WTC11 (cell line): ENCODE measurements around the gene SPIRE1. TPM values are rescaled to one million over a fixed set of nuclear protein-coding genes. Genes with fewer than 3 reads are reported as not detected.

Experiments used
- ATAC-seq: fragments of 200-7000 bp; cut with Tn5 transposase; 2 replicates; pipeline ENCODE4 v1.10.0; 2021; ENCODE audit warnings: mild to moderate bottlenecking, moderate library complexity
- CTCF ChIA-PET: fragments of 300-600 bp; sonication (Branson Sonifier 250); formaldehyde crosslinking; loops from one replicate; lab custom pipeline; 2021; ENCODE audit warnings: antibody characterized with exemption; lab: Charles Lee
- POLR2A ChIA-PET: fragments of 350-600 bp; sonication (Branson Sonifier 250); formaldehyde crosslinking; loops from one replicate; lab custom pipeline; 2021; ENCODE audit warnings: antibody characterized with exemption; lab: Charles Lee
- DNase-seq: peaks from one replicate; pipeline ENCODE4 v3.0.0; 2021; ENCODE audit warnings: low spot score
- H3K27ac Mint-ChIP-seq: 2 replicates; pipeline ENCODE4 v1.8.0; 2021; ENCODE audit warnings: mixed read lengths
- H3K27me3 Mint-ChIP-seq: 2 replicates; pipeline ENCODE4 v1.8.0; 2021; ENCODE audit warnings: low read depth, mild to moderate bottlenecking, moderate library complexity, mixed read lengths
- H3K36me3 Mint-ChIP-seq: 2 replicates; pipeline ENCODE4 v1.8.0; 2021; ENCODE audit warnings: mixed read lengths
- H3K4me1 Mint-ChIP-seq: 2 replicates; pipeline ENCODE4 v1.8.0; 2022; ENCODE audit warnings: mixed read lengths
- H3K4me3 Mint-ChIP-seq: 2 replicates; pipeline ENCODE4 v1.8.0; 2021; ENCODE audit warnings: mild to moderate bottlenecking, moderate library complexity, mixed read lengths
- H3K9me3 Mint-ChIP-seq: 2 replicates; pipeline ENCODE4 v1.8.0; 2021; ENCODE audit warnings: mixed read lengths
- AFF4 ChIP-seq: sonication (generic); formaldehyde crosslinking; IDR thresholded peaks from 2 replicates; pipeline ENCODE4 v1.8.1; 2023; ENCODE audit warnings: mild to moderate bottlenecking, missing genetic modification reagents, borderline replicate concordance
- AR ChIP-seq: fragments of 250-450 bp; sonication (Bioruptor Pico); IDR thresholded peaks from 2 replicates; pipeline ENCODE4 v1.9.0; 2021; ENCODE audit warnings: mild to moderate bottlenecking
- ATF2 ChIP-seq: sonication (generic); formaldehyde crosslinking; IDR thresholded peaks from 2 replicates; pipeline ENCODE4 v1.8.1; 2022; ENCODE audit warnings: low read depth, missing genetic modification reagents, borderline replicate concordance
- ELF4 ChIP-seq: sonication (generic); formaldehyde crosslinking; IDR thresholded peaks from 2 replicates; pipeline ENCODE4 v1.8.1; 2022; ENCODE audit warnings: low read depth, mild to moderate bottlenecking, moderate library complexity, missing genetic modification reagents
- ERG ChIP-seq: fragments of 250-450 bp; sonication (Bioruptor Pico); IDR thresholded peaks from 2 replicates; pipeline ENCODE4 v1.8.0; 2021; ENCODE audit warnings: mild to moderate bottlenecking
- FOXP1 ChIP-seq: sonication (generic); formaldehyde crosslinking; IDR thresholded peaks from 2 replicates; pipeline ENCODE4 v1.8.0; 2022; ENCODE audit warnings: missing genetic modification reagents, mild to moderate bottlenecking, moderate library complexity, borderline replicate concordance
- GRHL2 ChIP-seq: fragments of 250-450 bp; sonication (Bioruptor Pico); IDR thresholded peaks from 2 replicates; pipeline ENCODE4 v1.8.0; 2022; ENCODE audit warnings: mild to moderate bottlenecking, moderate library complexity; ENCODE audit not compliant: insufficient replicate concordance, severe bottlenecking
- RELA ChIP-seq: sonication (generic); formaldehyde crosslinking; IDR thresholded peaks from 2 replicates; pipeline ENCODE4 v1.8.1; 2022; ENCODE audit warnings: missing genetic modification reagents, mild to moderate bottlenecking, borderline replicate concordance
- TCF7 ChIP-seq: sonication (generic); formaldehyde crosslinking; IDR thresholded peaks from 2 replicates; pipeline ENCODE4 v1.8.0; 2022; ENCODE audit warnings: mild to moderate bottlenecking, low read depth, missing genetic modification reagents, moderate library complexity
- TEAD4 ChIP-seq: sonication (generic); formaldehyde crosslinking; IDR thresholded peaks from 2 replicates; pipeline ENCODE4 v1.8.0; 2022; ENCODE audit warnings: mild to moderate bottlenecking, missing genetic modification reagents
- ZBTB21 ChIP-seq: sonication (generic); formaldehyde crosslinking; IDR thresholded peaks from 2 replicates; pipeline ENCODE4 v1.8.1; 2023; ENCODE audit warnings: mild to moderate bottlenecking, missing genetic modification reagents, borderline replicate concordance
- ZBTB43 ChIP-seq: sonication (generic); formaldehyde crosslinking; IDR thresholded peaks from 2 replicates; pipeline ENCODE4 v1.8.1; 2023; ENCODE audit warnings: mild to moderate bottlenecking, missing genetic modification reagents
- ZNF263 ChIP-seq: sonication (generic); formaldehyde crosslinking; IDR thresholded peaks from 2 replicates; pipeline ENCODE4 v1.8.1; 2022; ENCODE audit warnings: low read depth, mild to moderate bottlenecking, moderate library complexity, missing genetic modification reagents
- ZNF416 ChIP-seq: fragments of 250-450 bp; sonication (Bioruptor Pico); IDR thresholded peaks from 2 replicates; pipeline ENCODE4 v1.9.0; 2021; ENCODE audit warnings: mild to moderate bottlenecking, inconsistent platforms
- ZNF425 ChIP-seq: fragments of 250-450 bp; sonication (Bioruptor Pico); conservative IDR thresholded peaks from 2 replicates; pipeline ENCODE4 v1.9.0; 2021; ENCODE audit warnings: mild to moderate bottlenecking
- ZNF512 ChIP-seq: sonication (generic); formaldehyde crosslinking; IDR thresholded peaks from 2 replicates; pipeline ENCODE4 v1.8.1; 2022; ENCODE audit warnings: missing genetic modification reagents, borderline replicate concordance
- ZSCAN18 ChIP-seq: fragments of 250-450 bp; sonication (Bioruptor Pico); IDR thresholded peaks from 2 replicates; pipeline ENCODE4 v2.1.2; 2022; ENCODE audit warnings: mild to moderate bottlenecking, moderate library complexity
- total RNA-seq: library from RNA; stranded (reverse); gene quantifications from 3 replicates; pipeline ENCODE4 v1.2.3, GENCODE V29; 2021

The SPIRE1 gene
- total RNA-seq, 1 experiment from 2014 or later: 19.3 TPM

- CTCF ChIA-PET: interaction anchor here (1.2 kb wide), 1 partner anchor 19 kb away, joined by 3 read pairs; no protein-coding TSS in a partner anchor
- no peak for TF ChIP-seq GRHL2 (CRISPR knock-in tag)
- TF ChIP-seq AFF4 (CRISPR knock-in tag): no peak
- no peak for TF ChIP-seq TEAD4 (CRISPR knock-in tag)
- no peak for TF ChIP-seq RELA (CRISPR knock-in tag)
- no peak for TF ChIP-seq ZNF425 (CRISPR knock-in tag)
- TF ChIP-seq ERG (CRISPR knock-in tag): no peak
- TF ChIP-seq AR (CRISPR knock-in tag): no peak
- TF ChIP-seq ZNF416 (CRISPR knock-in tag): no peak
- TF ChIP-seq ELF4 (CRISPR knock-in tag): no peak
- TF ChIP-seq ATF2 (CRISPR knock-in tag): no peak
- TF ChIP-seq ZSCAN18 (CRISPR knock-in tag): no peak
- TF ChIP-seq ZBTB43 (CRISPR knock-in tag): no peak
- TF ChIP-seq ZBTB21: no peak
- no peak for TF ChIP-seq TCF7 (CRISPR knock-in tag)
- no peak for TF ChIP-seq ZNF512 (CRISPR knock-in tag)
- TF ChIP-seq ZNF263: no peak
- no peak for TF ChIP-seq FOXP1 (CRISPR knock-in tag)
Measured at GRCh38 chr18:12559319-12559718, 98.6 kb downstream of the SPIRE1 start.

More at GRCh38 chr18:12559319-12559718, 98.6 kb downstream of the SPIRE1 start:
- Mint-ChIP-seq H3K4me3 (no peak overlapping the region), H3K27me3 (peaks cover 10% of the 10 kb centered on the region; the same call in 1 of the 2 replicates), H3K9me3 (peaks cover 56% of the 10 kb centered on the region), H3K27ac (no peak overlapping the region), H3K36me3 (peaks cover 56% of the 10 kb centered on the region), H3K4me1 (peaks cover 4% of the 10 kb centered on the region)
- DNase-seq (no peak), ATAC-seq (no peak)
- POLR2A ChIA-PET: no interaction called here
